WTC11 (cell line): Measurements from ENCODE around the gene ZSCAN29.

Experiments
- CBFB ChIP-seq: sonication (generic); formaldehyde crosslinking; IDR thresholded peaks from 2 replicates; pipeline ENCODE4 v1.8.1; 2022; ENCODE audit warnings: mild to moderate bottlenecking, low read depth, missing genetic modification reagents
- E2F1 ChIP-seq: sonication (generic); formaldehyde crosslinking; IDR thresholded peaks from 2 replicates; pipeline ENCODE4 v1.8.0; 2022; ENCODE audit warnings: mild to moderate bottlenecking, missing genetic modification reagents
- ETV6 ChIP-seq: sonication (generic); formaldehyde crosslinking; IDR thresholded peaks from 2 replicates; pipeline ENCODE4 v1.8.1; 2022; ENCODE audit warnings: mild to moderate bottlenecking, missing genetic modification reagents
- FOXJ3 ChIP-seq: sonication (generic); formaldehyde crosslinking; IDR thresholded peaks from 2 replicates; pipeline ENCODE4 v1.9.0; 2021; ENCODE audit warnings: missing genetic modification reagents, mild to moderate bottlenecking, borderline replicate concordance
- SP1 ChIP-seq: sonication (generic); formaldehyde crosslinking; conservative IDR thresholded peaks from 2 replicates; pipeline ENCODE4 v1.8.1; 2022; ENCODE audit warnings: missing genetic modification reagents
- TCF7 ChIP-seq: sonication (generic); formaldehyde crosslinking; IDR thresholded peaks from 2 replicates; pipeline ENCODE4 v1.8.0; 2022; ENCODE audit warnings: mild to moderate bottlenecking, low read depth, missing genetic modification reagents, moderate library complexity
- TEAD4 ChIP-seq: sonication (generic); formaldehyde crosslinking; IDR thresholded peaks from 2 replicates; pipeline ENCODE4 v1.8.0; 2022; ENCODE audit warnings: mild to moderate bottlenecking, missing genetic modification reagents
- TF ChIP-seq, protein P1 (sequence below): fragments of 200-600 bp; IDR thresholded peaks from 2 replicates; pipeline ENCODE4 v1.8.0; 2022; ENCODE audit warnings: antibody characterized with exemption
- TF ChIP-seq, protein P2 (sequence below): sonication (generic); formaldehyde crosslinking; IDR thresholded peaks from 2 replicates; pipeline ENCODE4 v1.8.1; 2022; ENCODE audit warnings: low read depth, missing genetic modification reagents, borderline replicate concordance
- TF ChIP-seq, protein P3 (sequence below): sonication (generic); formaldehyde crosslinking; IDR thresholded peaks from 2 replicates; pipeline ENCODE4 v1.8.1; 2022; ENCODE audit warnings: low read depth, mild to moderate bottlenecking, moderate library complexity, missing genetic modification reagents, borderline replicate concordance
- TF ChIP-seq, protein P4 (sequence below): sonication (generic); formaldehyde crosslinking; IDR thresholded peaks from 2 replicates; pipeline ENCODE4 v1.8.1; 2023; ENCODE audit warnings: mild to moderate bottlenecking, missing genetic modification reagents, moderate library complexity

DNA sequence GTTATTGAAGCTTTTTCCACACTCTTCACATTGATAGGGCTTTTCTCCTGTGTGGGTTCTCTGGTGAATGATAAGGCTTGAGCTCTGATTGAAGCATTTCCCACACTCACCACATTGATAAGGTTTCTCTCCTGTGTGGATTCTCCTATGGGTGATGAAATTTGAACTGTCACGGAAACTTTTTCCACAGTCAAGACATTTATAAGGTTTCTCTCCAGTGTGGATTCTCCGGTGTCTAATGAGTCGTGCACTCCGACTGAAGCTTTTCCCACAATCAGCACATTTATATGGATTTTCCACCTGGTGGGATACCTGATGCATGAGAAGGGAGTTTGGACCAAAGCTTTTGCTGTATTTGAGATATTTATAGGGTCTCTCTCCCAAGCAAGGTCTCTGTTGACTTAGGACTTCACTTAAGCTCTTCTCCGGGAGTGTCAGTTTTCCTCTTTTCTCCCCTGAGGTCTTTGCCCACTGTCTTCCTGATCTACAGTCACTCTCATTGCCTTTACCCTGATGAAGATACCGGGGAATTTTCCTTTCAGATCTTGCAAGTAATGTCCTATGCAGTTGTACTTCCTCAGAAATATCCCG lies 9.4 kb downstream of the ZSCAN29 start:
- TF ChIP-seq, protein P1, sequence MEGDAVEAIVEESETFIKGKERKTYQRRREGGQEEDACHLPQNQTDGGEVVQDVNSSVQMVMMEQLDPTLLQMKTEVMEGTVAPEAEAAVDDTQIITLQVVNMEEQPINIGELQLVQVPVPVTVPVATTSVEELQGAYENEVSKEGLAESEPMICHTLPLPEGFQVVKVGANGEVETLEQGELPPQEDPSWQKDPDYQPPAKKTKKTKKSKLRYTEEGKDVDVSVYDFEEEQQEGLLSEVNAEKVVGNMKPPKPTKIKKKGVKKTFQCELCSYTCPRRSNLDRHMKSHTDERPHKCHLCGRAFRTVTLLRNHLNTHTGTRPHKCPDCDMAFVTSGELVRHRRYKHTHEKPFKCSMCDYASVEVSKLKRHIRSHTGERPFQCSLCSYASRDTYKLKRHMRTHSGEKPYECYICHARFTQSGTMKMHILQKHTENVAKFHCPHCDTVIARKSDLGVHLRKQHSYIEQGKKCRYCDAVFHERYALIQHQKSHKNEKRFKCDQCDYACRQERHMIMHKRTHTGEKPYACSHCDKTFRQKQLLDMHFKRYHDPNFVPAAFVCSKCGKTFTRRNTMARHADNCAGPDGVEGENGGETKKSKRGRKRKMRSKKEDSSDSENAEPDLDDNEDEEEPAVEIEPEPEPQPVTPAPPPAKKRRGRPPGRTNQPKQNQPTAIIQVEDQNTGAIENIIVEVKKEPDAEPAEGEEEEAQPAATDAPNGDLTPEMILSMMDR = no peak
- TF ChIP-seq CBFB (no peak), TEAD4 (no peak), ETV6 (CRISPR knock-in tag) (no peak), SP1 (no peak), TCF7 (CRISPR knock-in tag) (no peak), E2F1 (CRISPR knock-in tag) (no peak), FOXJ3 (no peak)
- TF ChIP-seq, protein P2, sequence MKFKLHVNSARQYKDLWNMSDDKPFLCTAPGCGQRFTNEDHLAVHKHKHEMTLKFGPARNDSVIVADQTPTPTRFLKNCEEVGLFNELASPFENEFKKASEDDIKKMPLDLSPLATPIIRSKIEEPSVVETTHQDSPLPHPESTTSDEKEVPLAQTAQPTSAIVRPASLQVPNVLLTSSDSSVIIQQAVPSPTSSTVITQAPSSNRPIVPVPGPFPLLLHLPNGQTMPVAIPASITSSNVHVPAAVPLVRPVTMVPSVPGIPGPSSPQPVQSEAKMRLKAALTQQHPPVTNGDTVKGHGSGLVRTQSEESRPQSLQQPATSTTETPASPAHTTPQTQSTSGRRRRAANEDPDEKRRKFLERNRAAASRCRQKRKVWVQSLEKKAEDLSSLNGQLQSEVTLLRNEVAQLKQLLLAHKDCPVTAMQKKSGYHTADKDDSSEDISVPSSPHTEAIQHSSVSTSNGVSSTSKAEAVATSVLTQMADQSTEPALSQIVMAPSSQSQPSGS (CRISPR knock-in tag) = no peak
- TF ChIP-seq, protein P3, sequence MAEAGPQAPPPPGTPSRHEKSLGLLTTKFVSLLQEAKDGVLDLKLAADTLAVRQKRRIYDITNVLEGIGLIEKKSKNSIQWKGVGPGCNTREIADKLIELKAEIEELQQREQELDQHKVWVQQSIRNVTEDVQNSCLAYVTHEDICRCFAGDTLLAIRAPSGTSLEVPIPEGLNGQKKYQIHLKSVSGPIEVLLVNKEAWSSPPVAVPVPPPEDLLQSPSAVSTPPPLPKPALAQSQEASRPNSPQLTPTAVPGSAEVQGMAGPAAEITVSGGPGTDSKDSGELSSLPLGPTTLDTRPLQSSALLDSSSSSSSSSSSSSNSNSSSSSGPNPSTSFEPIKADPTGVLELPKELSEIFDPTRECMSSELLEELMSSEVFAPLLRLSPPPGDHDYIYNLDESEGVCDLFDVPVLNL (CRISPR knock-in tag) = no peak
- TF ChIP-seq, protein P4, sequence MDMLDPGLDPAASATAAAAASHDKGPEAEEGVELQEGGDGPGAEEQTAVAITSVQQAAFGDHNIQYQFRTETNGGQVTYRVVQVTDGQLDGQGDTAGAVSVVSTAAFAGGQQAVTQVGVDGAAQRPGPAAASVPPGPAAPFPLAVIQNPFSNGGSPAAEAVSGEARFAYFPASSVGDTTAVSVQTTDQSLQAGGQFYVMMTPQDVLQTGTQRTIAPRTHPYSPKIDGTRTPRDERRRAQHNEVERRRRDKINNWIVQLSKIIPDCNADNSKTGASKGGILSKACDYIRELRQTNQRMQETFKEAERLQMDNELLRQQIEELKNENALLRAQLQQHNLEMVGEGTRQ (CRISPR knock-in tag) = no peak
